Activated T-helper 1 cell treated with anti-CD3 and anti-CD28 coated beads, Interleukin-12 subunit alpha, Interleukin-12 subunit beta, Interleukin-2, Interleukin-4 antibody, amounts not matched to agents 30 ng/mL and 10 ng/mL and 1 ng/mL, durations not matched to agents 14 hours and 24 hours and 36 hours (primary cell): ENCODE results near the gene JOSD1. TPM values are rescaled to one million over a fixed set of nuclear protein-coding genes. Genes with fewer than 3 reads are reported as not detected.

Experiments used
- DNase-seq: peaks from one replicate; pipeline ENCODE4 v3.0.0; 2021; ENCODE audit warnings: low spot score
- H3K27ac Mint-ChIP-seq: one replicate; pipeline ENCODE4 v1.8.0; 2021; ENCODE audit warnings: mild to moderate bottlenecking, mixed read lengths
- H3K27me3 Mint-ChIP-seq: one replicate; pipeline ENCODE4 v1.8.0; 2022; ENCODE audit warnings: mild to moderate bottlenecking, moderate library complexity, mixed read lengths; ENCODE audit not compliant: insufficient read depth
- H3K36me3 Mint-ChIP-seq: one replicate; pipeline ENCODE4 v1.8.0; 2021; ENCODE audit warnings: low read depth, mixed read lengths
- H3K4me1 Mint-ChIP-seq: one replicate; pipeline ENCODE4 v1.8.0; 2021; ENCODE audit warnings: low read depth, mixed read lengths
- H3K4me3 Mint-ChIP-seq: one replicate; pipeline ENCODE4 v1.8.0; 2021; ENCODE audit warnings: mild to moderate bottlenecking, moderate library complexity, mixed read lengths
- H3K9me3 Mint-ChIP-seq: one replicate; pipeline ENCODE4 v1.8.0; 2021; ENCODE audit warnings: mixed read lengths
- intact Hi-C: fragments of 100-400 bp; cut with micrococcal nuclease; formaldehyde crosslinking; loops from one replicate; pipeline ENCODE4 v1.15.1; 2024
- total RNA-seq: library from RNA; stranded (reverse); gene quantifications from 2 replicates; pipeline ENCODE4 v1.2.3, GENCODE V29; 2022

Gene JOSD1
- total RNA-seq = 77.7 and 86.0 TPM in 2 replicates

DNA sequence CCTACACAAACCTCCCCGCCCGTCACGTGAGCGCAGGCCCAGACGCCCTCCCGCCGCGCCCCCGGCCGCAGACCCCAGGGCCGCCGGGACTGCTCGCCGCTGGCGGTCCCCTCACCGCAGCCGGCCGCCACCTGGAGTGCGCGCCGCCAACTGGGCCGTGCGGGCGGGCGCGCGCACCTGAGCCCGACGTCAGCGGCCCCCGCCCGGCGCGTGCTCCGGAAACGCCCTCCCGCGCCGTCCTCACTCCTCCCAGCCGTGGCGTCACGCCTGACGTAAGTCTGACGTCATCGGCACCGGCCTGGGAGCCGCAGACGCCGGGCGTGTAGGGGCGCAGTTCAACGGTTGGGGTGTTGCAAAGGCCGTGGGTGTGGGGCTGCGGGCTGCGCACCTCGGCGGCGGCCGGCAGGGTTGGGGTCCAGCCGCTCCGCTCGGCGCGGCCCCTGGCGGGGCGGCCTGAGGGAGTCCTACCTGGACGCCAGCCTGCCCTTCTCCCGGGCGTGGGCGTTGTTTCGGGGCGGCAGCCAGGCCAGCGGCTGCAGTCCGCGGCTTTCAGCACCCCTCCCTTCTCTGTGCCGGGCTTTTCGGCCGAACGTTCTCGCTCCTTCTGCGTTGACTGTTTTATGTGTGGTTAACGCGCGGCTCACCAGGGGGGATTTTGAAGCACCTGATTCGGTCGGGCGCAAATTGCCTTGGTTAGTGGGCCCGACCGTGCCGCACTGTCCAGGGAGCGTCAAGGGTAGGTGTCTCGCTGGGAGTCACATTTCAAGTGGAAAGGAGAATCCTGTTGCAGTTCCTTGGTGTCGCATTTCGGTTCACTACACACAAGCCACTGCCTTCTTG, at the start of gene JOSD1:
TSS of gene JOSD1 (minus strand) at position 155 of the 840 bp plus-strand sequence. CDS start 956 bp downstream, outside the sequence.
- H3K36me3 Mint-ChIP-seq = peaks cover 29% of the 10 kb centered on the region
- peak within 1 kb of the TSS; percentile 100 for H3K27ac Mint-ChIP-seq
- H3K4me1 Mint-ChIP-seq = peaks cover 56% of the 10 kb centered on the region
- intact Hi-C loops = loop anchor here (1.0 to 10.0 kb wide), 5 partner anchors 20 to 1466 kb away; partner anchors contain the start of genes CBY1, FAM227A, PICK1 and TOMM22
- H3K4me3 Mint-ChIP-seq = peak within 1 kb of the TSS; percentile 96
- peak; percentile 98 for DNase-seq
- peaks cover 3% of the 10 kb centered on the region for H3K27me3 Mint-ChIP-seq
- no peaks in the 10 kb centered on the region for H3K9me3 Mint-ChIP-seq

DNA sequence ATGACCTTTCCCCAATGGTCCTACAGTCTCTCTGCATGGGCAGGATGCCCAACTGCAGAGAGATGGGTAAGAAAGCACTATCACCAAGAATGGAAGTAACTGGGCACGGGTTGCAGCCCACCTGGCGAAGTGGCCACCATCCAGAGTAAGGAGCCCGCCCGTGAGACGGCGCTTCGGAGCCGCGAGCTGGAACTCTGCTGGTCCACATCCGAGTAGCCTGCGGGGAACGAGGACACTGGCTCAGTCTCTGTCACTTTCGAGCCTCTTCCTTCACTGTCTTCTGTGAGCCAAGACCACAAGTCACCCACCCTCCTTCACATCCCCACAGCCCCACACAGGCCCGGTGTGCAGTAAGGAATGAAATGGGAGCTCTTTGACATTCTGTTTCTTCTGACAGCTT, 49.4 kb upstream of the JOSD1 start:
- H3K36me3 Mint-ChIP-seq = peaks cover 51% of the 10 kb centered on the region
- H3K4me3 Mint-ChIP-seq = no peak overlapping the region
- H3K4me1 Mint-ChIP-seq = peaks cover 39% of the 10 kb centered on the region

DNA sequence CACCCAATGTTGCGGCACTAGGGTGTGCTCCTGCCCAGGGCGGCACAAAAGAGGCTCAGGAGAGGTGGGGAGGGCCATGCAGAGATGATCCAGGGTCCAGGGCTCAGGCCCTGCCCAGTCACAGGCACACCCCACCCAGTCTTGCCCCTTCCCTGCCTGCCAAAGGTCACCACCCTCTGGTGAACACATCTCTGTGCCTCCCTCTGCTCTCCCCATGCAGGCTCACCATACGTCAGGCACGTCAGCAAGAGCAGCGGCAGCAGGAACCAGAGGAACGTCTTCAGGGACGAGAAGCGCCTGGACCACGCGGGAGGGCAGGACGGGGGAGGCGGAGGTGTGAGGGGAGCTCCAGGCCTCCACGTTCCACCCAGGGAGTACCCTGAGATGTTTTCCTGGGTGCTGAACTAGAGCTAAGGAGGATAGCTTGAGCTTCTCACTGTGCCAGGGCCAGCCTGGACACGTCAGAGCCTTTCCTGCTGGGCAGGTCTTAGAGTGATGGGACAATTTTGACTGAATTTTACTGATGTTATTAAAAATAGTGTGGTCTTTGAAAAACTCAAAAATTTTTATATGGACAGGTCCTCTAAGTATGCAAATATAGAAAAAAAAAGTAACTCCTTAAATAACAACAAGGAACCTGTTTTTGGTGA, 47.9 kb upstream of the JOSD1 start:
- Mint-ChIP-seq H3K27ac (peak overlapping the region; percentile 58), H3K27me3 (no peaks in the 10 kb centered on the region), H3K4me3 (no peak overlapping the region), H3K4me1 (peaks cover 32% of the 10 kb centered on the region), H3K36me3 (peaks cover 52% of the 10 kb centered on the region), H3K9me3 (no peaks in the 10 kb centered on the region)
- no peak for DNase-seq
- intact Hi-C loops = no loop called here

More for the DNA sequence above, 49.4 kb upstream of the JOSD1 start:
- intact Hi-C loops = loop anchor here (5.0 to 10.0 kb wide), 3 partner anchors 235 to 548 kb away; partner anchors contain the start of genes APOBEC3B, DDX17 and MAFF
- peak overlapping the region; percentile 79 for H3K27ac Mint-ChIP-seq
- no peaks in the 10 kb centered on the region for H3K27me3 Mint-ChIP-seq
- H3K9me3 Mint-ChIP-seq = no peaks in the 10 kb centered on the region
- DNase-seq = no peak

DNA sequence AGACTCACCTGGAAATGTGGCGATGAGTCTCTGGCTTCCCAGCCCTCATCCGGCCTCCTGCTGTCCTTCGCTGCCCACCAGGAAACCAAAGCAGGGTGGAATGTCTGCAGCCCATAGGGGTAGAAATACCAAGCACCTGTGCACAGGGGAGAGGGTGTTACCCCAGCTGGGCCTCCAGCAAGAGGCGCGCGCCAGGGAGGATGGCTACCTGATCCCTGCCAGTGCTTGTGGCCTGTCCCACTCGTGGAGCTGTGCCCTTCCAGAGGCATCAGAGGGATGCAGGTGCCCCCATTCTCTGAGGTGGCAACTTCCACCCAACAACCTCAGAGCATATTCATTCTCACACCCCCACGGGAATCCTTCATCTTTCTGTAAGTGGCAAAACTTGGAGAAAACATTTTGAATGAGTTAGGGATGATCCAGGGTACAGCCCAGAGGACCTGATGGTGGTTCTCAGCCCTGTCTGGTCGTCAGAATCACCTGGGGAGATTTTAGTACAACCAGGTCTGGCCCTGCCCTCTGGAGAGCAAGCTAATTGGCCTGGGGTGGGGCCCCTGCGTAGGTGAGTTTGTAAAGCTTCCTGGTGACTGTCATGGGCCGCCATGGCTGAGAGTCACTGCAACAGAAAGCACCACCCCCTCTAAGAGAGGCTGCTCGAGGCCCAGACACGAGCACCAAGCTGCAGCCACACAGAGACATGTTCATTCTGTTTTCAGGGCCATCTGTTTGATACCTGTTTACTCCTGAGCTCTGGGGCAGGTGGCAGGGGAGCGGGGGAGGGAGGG, 45.1 kb upstream of the JOSD1 start:
- intact Hi-C loops = no loop called here
- no peak overlapping the region for H3K4me3 Mint-ChIP-seq
- H3K36me3 Mint-ChIP-seq = peaks cover 51% of the 10 kb centered on the region
- H3K4me1 Mint-ChIP-seq = peaks cover 8% of the 10 kb centered on the region
- H3K27ac Mint-ChIP-seq = no peak overlapping the region
- H3K9me3 Mint-ChIP-seq = no peaks in the 10 kb centered on the region
- no peak for DNase-seq
- H3K27me3 Mint-ChIP-seq = no peaks in the 10 kb centered on the region

DNA sequence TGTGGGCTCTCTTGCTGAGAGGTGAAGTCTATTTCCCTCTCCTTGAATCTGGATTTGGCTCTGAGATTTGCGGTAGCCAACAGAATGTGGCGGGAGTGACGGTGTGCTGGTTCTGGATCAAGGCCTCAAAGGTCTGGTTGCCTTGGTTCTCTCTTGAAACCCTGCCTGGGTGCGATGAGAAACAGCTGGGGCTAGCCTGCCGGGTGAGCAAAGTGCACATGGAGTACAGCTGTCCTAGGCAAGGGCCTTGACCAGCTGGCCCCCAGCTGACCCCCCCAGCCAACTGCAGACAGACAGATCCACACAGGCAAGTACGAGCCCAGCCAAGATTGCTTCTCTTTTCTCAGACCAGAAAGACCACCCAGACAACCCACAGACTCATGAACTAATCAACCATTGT, 44.2 kb upstream of the JOSD1 start:
- Mint-ChIP-seq H3K4me3 (no peak overlapping the region), H3K9me3 (no peaks in the 10 kb centered on the region), H3K4me1 (peaks cover 1% of the 10 kb centered on the region), H3K27me3 (no peaks in the 10 kb centered on the region), H3K36me3 (peaks cover 50% of the 10 kb centered on the region), H3K27ac (no peak overlapping the region)
- intact Hi-C loops = no loop called here
- DNase-seq = no peak

DNA sequence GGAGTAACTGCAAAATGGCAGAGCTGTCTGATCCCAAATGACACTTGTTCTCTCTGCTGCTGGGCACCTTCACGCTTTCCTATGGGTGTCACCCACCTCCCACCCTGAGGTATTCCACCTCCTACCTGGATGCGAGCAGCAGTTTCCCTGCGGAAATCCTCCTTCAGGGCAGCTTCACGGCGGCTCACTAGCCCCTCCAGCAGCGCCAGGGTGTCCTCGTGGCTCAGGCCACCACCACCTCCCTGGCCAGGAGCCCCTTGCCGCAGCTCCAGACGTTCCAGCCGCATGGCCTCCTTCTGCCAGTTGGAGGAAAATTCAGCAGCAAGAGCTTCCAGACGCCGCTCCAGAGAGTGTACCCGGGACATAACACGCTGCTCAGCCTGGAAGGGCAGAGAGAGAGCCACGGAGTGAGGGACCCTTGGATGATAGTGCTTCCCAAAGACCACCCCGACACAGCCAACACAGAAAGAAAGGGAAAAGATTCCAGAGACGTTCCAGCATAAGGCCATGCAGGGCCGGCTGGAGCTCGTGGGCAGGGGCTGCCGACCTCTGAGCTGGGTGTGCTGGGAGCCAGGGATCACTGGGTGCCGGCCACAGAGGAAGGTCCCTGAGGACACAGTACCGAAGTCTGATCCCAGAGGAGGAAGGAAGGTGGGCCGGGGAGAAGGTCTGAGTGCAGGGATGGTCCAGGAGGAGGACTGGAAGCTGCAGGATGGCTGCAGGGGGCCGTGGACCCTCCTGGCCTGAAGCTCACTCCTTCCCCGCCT, 41.6 kb upstream of the JOSD1 start:
- H3K36me3 Mint-ChIP-seq = peaks cover 54% of the 10 kb centered on the region
- DNase-seq = no peak
- no peaks in the 10 kb centered on the region for H3K9me3 Mint-ChIP-seq
- peaks cover 11% of the 10 kb centered on the region for H3K4me1 Mint-ChIP-seq
- H3K27ac Mint-ChIP-seq = no peak overlapping the region
- no peaks in the 10 kb centered on the region for H3K27me3 Mint-ChIP-seq
- H3K4me3 Mint-ChIP-seq = no peak overlapping the region
- intact Hi-C loops = no loop called here

DNA sequence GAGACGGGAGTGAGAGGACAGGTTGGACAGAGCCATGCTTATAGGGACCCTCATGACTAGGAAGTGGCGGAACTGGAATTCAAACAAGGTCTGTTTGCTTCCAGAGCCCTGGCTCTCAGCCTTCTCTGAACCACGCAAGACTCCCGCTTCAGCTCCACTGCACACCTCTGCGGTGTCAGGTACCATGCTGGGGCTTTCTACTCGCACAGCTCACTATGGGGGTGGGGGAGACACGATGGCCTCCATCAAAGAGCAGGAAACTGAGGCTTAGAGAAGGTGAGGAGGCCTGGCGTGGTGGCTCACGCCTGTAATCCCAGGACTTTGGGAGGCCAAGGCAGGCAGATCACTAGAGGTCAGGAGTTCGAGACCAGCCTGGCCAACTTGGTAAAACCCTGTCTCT, 40.8 kb upstream of the JOSD1 start:
- H3K4me1 Mint-ChIP-seq = peaks cover 18% of the 10 kb centered on the region
- peaks cover 57% of the 10 kb centered on the region for H3K36me3 Mint-ChIP-seq
- intact Hi-C loops = no loop called here
- no peak overlapping the region for H3K27ac Mint-ChIP-seq
- DNase-seq = no peak
- no peaks in the 10 kb centered on the region for H3K27me3 Mint-ChIP-seq
- H3K4me3 Mint-ChIP-seq = no peak overlapping the region
- H3K9me3 Mint-ChIP-seq = no peaks in the 10 kb centered on the region

DNA sequence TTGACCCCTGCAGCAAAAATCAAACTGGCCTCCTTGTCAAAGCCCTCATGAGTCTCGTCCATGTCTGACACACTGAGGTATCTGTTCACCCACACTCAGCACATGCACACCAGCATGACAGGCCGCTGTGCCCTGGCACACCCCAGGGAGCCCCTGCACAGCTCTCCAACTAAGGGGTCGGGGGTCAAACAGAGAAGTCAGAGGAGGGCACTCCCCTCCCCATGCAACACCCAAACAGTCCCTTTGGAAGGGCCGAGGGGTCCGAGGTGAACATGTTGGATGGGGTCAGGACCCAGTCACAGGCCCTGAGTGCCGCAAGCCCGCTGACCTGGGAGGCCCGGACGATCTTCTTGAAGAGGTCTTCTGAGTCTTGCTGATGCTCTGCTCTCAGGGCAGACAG, 40.4 kb upstream of the JOSD1 start:
- no peak for DNase-seq
- no peaks in the 10 kb centered on the region for H3K27me3 Mint-ChIP-seq
- H3K9me3 Mint-ChIP-seq = no peaks in the 10 kb centered on the region
- peaks cover 57% of the 10 kb centered on the region for H3K36me3 Mint-ChIP-seq
- H3K4me3 Mint-ChIP-seq = no peak overlapping the region
- peaks cover 22% of the 10 kb centered on the region for H3K4me1 Mint-ChIP-seq
- intact Hi-C loops = no loop called here
- no peak overlapping the region for H3K27ac Mint-ChIP-seq

DNA sequence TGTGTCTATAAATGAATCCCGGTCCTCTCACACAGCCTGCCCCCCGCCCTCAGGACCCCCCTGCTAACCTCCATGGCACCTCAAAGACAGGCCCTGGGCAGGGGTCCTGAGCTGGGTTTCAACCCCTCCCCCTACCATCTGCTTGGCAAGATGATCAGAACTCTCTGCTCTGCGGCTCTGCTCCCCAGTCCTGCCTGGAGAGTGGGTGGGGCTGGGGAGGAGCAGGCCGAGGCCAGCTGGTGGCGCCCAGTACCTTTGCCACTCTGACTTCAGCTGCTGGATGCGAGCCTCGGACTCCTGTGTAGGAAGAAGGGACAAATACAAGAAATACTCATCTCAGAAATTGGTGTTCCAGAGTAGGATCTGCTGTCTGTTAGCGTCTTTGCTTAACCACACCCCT, 40.0 kb upstream of the JOSD1 start:
- H3K36me3 Mint-ChIP-seq = peaks cover 55% of the 10 kb centered on the region
- H3K27ac Mint-ChIP-seq = no peak overlapping the region
- H3K4me3 Mint-ChIP-seq = no peak overlapping the region
- H3K27me3 Mint-ChIP-seq = no peaks in the 10 kb centered on the region
- H3K9me3 Mint-ChIP-seq = no peaks in the 10 kb centered on the region
- H3K4me1 Mint-ChIP-seq = peaks cover 27% of the 10 kb centered on the region
- intact Hi-C loops = no loop called here
- DNase-seq = no peak

DNA sequence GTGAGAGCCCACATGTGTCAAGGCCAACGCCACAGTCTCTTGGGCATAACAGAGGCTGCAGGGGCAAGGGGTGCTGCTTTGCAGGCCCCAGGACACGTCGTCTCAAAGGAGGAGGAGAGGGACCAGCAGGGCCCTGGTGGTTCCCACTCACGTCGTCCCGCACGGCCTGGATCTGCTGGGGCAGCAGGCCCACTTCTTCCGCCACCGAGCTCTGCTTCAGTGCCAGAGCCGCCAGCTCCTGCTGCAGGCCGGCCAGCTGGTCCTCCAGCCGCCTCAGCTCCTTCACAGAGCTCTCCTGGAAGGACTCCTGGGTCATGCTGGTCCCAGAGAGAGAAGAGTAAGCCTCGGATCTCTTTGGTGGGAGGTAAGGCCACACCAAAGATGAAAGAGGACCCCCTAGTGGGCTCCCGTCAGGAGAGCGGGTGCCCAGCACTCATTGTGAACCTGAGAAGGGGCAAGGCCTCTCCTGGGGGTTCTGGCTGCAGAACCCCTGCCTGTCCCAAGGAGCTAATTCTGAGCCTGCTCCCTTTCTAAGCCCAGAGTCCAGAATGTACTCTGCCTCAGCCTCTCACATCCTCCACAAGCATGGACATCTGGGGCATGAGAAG, 39.5 kb upstream of the JOSD1 start:
- no peaks in the 10 kb centered on the region for H3K27me3 Mint-ChIP-seq
- no peaks in the 10 kb centered on the region for H3K9me3 Mint-ChIP-seq

DNA sequence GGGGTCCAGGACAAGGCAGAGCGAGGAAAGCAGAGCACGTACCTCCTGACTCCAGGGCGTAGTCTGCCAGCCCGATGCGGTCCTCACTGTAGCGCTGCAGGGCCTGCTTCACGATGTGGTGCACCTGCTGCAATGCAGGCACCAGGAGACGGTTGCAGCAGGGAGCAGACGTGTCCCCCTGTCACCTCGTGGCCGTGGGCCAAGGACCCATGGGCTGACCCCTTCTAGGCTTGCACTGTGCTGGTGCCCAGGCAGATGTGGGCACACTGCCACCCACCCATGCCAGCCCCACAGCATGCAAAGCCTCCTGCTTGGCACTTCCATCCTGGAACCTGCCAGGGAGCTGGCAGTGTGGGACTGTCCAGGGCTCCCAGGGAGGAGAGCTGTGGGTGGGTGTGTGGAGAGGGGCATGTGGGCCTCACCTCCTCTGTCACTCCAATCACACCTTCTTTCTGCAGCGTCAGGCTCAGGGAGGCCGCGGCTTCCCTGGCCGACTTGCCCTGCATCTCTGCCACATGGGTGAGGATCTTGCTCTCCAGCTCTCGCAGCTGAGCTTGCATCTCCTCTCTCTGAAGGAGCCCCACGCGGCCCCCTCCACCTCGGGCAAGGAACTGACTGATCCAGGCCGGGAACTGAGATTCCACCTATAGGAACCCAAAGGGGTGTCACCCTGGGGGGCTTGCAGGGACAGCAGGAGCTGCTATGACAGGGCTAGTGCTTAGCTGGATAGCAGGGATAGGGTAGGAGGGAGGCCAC, 38.7 kb upstream of the JOSD1 start:
- intact Hi-C loops = no loop called here
- H3K36me3 Mint-ChIP-seq = peaks cover 51% of the 10 kb centered on the region
- H3K27ac Mint-ChIP-seq = no peak overlapping the region
- peaks cover 38% of the 10 kb centered on the region for H3K4me1 Mint-ChIP-seq
- no peak for DNase-seq
- no peak overlapping the region for H3K4me3 Mint-ChIP-seq
- no peaks in the 10 kb centered on the region for H3K27me3 Mint-ChIP-seq
- no peaks in the 10 kb centered on the region for H3K9me3 Mint-ChIP-seq

More for the DNA sequence above, 39.5 kb upstream of the JOSD1 start:
- Mint-ChIP-seq H3K27ac (peak overlapping the region; percentile 34), H3K4me1 (peaks cover 32% of the 10 kb centered on the region), H3K36me3 (peaks cover 51% of the 10 kb centered on the region), H3K4me3 (no peak overlapping the region)
- DNase-seq = no peak
- intact Hi-C loops = no loop called here
